Lung (tissue), 12 donors: ENCODE measurements around the gene COBLL1. TPM values are rescaled to one million over a fixed set of nuclear protein-coding genes. Genes with fewer than 3 reads are reported as not detected.

Source experiments
- ATAC-seq: fragments of 200-7000 bp; cut with Tn5 transposase; one replicate; pipeline ENCODE4 v1.9.1; 2020; ENCODE audit warnings: moderate number of reproducible peaks; ENCODE audit not compliant: insufficient read depth, low FRiP score
- DNase-seq, 3 donors: peaks; one replicate each; pipeline ENCODE4 v3.0.0-alpha.2; 2013 to 2017
- H3K27ac ChIP-seq, 2 donors: one replicate each; pipeline ENCODE4 v1.5.1; 2013; ENCODE audit warnings: mild to moderate bottlenecking in 2 of 2, moderate library complexity in 2 of 2, control low read depth in 1 of 2, inconsistent platforms in 1 of 2, low read depth in 1 of 2, low read length in 1 of 2
- H3K27me3 ChIP-seq, 3 donors: one replicate each; pipeline ENCODE4 v1.5.1; 2013; ENCODE audit warnings: low read length in 2 of 3; ENCODE audit not compliant: control insufficient read depth in 3 of 3, insufficient read depth in 3 of 3
- H3K36me3 ChIP-seq, 4 donors: one replicate each; pipeline ENCODE4 v1.5.1; 2013; ENCODE audit warnings: low read length in 4 of 4, mild to moderate bottlenecking in 1 of 4, moderate library complexity in 1 of 4; ENCODE audit not compliant: control insufficient read depth in 4 of 4, insufficient read depth in 4 of 4
- H3K4me1 ChIP-seq, 5 donors: one replicate each; pipeline ENCODE4 v1.5.1; 2013; ENCODE audit warnings: low read length in 5 of 5, mild to moderate bottlenecking in 2 of 5, moderate library complexity in 1 of 5; ENCODE audit not compliant: control insufficient read depth in 5 of 5, insufficient read depth in 5 of 5
- H3K4me3 ChIP-seq: one replicate; pipeline ENCODE4 v1.5.1; 2013; ENCODE audit warnings: mild to moderate bottlenecking, control low read depth, moderate library complexity
- H3K9ac ChIP-seq, 2 donors: one replicate each; pipeline ENCODE4 v1.5.1; 2013; ENCODE audit warnings: low read length in 2 of 2, control low read depth in 1 of 2; ENCODE audit not compliant: insufficient read depth in 1 of 2
- H3K9me3 ChIP-seq, 4 donors: one replicate each; pipeline ENCODE4 v1.5.1; 2013; ENCODE audit warnings: low read length in 3 of 4, mild to moderate bottlenecking in 1 of 4, moderate library complexity in 1 of 4; ENCODE audit not compliant: control insufficient read depth in 4 of 4, insufficient read depth in 3 of 4
- WGBS, 2 donors: extraction: QIAGEN DNeasy Blood & Tissue Kit; methylation state at CpG; one replicate each; pipeline ENCODE4 v1.1.7; 2013; 5-methylcytosine and 5-hydroxymethylcytosine counted together
- polyA plus RNA-seq, 2 donors: library from polyadenylated mRNA; stranded (reverse); fragments of 200-250 nt; gene quantifications; one replicate each; pipeline ENCODE4 v1.2.1, GENCODE V29; 2013
- total RNA-seq, 2 donors: library from RNA; depleted of rRNA in 1 of 2; stranded (reverse); fragments of >200 nt in 1 of 2; gene quantifications; one replicate each; pipeline ENCODE4 v1.2.1, GENCODE V29; 2014 to 2021
- TF ChIP-seq, protein P1 (sequence below): IDR thresholded peaks from 2 replicates; pipeline ENCODE4 v1.5.1; 2012; ENCODE audit warnings: mild to moderate bottlenecking; ENCODE audit errors: control extremely low read depth, extremely low read depth
- donor health status: control.
- donor health status: control.
- donor health status: Bipolar disorder and iron deficiency.
- donor health status: healthy.
- donor health status: DM: yes; HTN: yes; CAD: no.

The COBLL1 gene
- total and polyA plus RNA-seq, 4 donors: 13.0 to 86.5 (median 53.7) TPM

DNA sequence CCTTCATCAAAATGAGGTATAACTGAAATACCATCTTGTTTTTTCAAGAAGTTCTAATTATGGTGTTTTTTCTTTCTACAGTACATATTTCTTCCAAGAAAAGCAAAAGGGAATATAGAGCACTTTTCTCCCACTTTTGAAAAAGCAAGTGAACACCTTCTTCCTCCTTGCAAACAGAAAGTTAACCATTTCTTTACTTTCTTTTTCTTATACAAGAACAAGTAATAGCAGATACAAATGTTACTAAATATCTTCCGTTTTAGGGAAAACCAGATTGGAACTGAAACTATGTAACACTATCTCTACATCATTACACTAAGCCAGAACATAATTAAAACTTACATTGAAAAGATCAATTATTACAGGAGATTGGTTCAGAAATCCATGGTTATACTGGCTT lies 44.0 kb downstream of the COBLL1 start:
- TF ChIP-seq, protein P1, sequence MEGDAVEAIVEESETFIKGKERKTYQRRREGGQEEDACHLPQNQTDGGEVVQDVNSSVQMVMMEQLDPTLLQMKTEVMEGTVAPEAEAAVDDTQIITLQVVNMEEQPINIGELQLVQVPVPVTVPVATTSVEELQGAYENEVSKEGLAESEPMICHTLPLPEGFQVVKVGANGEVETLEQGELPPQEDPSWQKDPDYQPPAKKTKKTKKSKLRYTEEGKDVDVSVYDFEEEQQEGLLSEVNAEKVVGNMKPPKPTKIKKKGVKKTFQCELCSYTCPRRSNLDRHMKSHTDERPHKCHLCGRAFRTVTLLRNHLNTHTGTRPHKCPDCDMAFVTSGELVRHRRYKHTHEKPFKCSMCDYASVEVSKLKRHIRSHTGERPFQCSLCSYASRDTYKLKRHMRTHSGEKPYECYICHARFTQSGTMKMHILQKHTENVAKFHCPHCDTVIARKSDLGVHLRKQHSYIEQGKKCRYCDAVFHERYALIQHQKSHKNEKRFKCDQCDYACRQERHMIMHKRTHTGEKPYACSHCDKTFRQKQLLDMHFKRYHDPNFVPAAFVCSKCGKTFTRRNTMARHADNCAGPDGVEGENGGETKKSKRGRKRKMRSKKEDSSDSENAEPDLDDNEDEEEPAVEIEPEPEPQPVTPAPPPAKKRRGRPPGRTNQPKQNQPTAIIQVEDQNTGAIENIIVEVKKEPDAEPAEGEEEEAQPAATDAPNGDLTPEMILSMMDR: no peak
- ATAC-seq (no peak), DNase-seq (no peak)
- H3K27ac ChIP-seq: no peak overlapping the region
- peaks cover 0 to 12% (median 0%) of the 10 kb centered on the region in 5 donors for H3K4me1 ChIP-seq
- no peaks in the 10 kb centered on the region for H3K36me3 ChIP-seq
- no peak overlapping the region for H3K9ac ChIP-seq
- H3K9me3 ChIP-seq: no peaks in the 10 kb centered on the region
- WGBS, 2 donors: 53 to 68% methylated on average over 1 of the region's 1 CpG
- no peak overlapping the region for H3K4me3 ChIP-seq
- H3K27me3 ChIP-seq: no peaks in the 10 kb centered on the region

DNA sequence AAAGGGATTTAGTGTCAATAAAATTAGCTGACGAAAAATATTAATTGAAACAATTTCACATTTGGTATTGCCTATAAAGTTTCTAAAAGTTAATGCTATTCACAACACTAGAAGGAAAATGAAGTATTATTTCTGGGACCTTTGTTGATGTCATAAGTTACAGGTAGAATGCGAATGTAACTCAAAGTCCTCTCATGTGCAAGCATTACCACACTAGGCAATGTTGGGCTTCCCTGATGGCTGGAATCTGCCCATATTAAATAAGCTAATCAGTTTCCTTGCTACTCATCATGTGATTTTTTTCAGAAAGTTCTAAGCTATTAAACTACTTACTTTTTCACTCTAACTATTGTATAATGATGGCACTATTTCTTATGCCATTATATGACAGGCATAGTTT lies 44.6 kb downstream of the COBLL1 start:
- Histone ChIP-seq H3K27ac (no peak overlapping the region), H3K4me3 (no peak overlapping the region), H3K9me3 (no peaks in the 10 kb centered on the region), H3K4me1 (peaks cover 0 to 13% (median 0%) of the 10 kb centered on the region in 5 donors), H3K9ac (no peak overlapping the region), H3K27me3 (no peaks in the 10 kb centered on the region), H3K36me3 (no peaks in the 10 kb centered on the region)
- no peak for DNase-seq
- TF ChIP-seq, protein P1: no peak
- ATAC-seq: no peak
- 97 to 98% methylated on average over 2 of the region's 2 CpGs for WGBS, 2 donors

DNA sequence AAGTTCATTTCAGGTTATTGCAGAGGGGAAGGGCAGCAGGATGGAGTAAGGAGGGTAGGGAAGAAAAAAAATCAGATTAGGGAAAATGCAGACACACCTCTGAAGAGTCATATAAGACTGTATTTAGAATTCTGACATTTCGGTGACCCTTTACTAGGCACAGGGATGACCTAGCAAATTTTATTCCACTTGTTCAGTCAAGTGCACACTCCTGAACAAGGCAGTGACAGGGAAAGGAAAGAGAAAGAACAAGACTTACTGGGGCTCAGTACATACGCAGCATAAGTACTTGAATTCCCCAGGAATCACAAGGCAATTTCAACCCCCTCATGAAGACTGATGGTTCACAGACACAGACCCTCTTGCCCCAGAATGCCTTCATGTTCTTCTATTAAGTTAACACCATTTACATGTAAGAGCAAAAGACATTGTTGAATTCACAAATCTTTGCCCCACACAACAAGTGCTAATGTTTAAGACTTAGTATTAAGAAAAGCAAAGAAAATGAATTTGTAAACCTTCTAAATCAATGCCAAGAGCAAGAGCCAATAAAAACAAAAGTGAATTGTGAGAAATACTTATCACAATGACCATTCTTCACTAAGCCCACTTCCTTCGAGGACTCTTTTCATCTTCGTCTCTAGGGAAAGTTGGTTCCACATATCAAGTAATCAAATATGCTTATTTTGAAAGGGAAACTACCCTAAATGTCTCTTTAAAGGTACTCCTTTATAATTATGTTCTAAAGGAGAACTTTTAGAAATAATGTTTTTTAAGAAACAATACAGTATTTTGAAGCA lies 47.0 kb downstream of the COBLL1 start:
- H3K9me3 ChIP-seq: no peaks in the 10 kb centered on the region
- DNase-seq (peak in 1 of 3 donors; percentile 12), ATAC-seq (no peak)
- no peak overlapping the region for H3K9ac ChIP-seq
- peak overlapping the region; percentile 52 to 74 for H3K27ac ChIP-seq
- H3K4me3 ChIP-seq: no peak overlapping the region
- peaks cover 0 to 13% (median 0%) of the 10 kb centered on the region in 5 donors for H3K4me1 ChIP-seq
- 37 to 52% methylated on average over 4 of the region's 4 CpGs for WGBS, 2 donors
- H3K36me3 ChIP-seq: no peaks in the 10 kb centered on the region
- no peaks in the 10 kb centered on the region for H3K27me3 ChIP-seq
- TF ChIP-seq, protein P1: no peak
